COLO829 (cell line): ENCODE results near the gene MTHFSD.

Source experiments
- DNase-seq: peaks from one replicate; pipeline ENCODE4 v3.0.0; 2012; ENCODE audit warnings: low spot score

The MTHFSD gene

GRCh38 chr16:86490859-86491639, 64.0 kb downstream of the MTHFSD start:
- no peak for DNase-seq

GRCh38 chr16:86485746-86486145, 69.3 kb downstream of the MTHFSD start:
- DNase-seq: no peak

GRCh38 chr16:86484240-86484639, 70.8 kb downstream of the MTHFSD start:
- DNase-seq: no peak

GRCh38 chr16:86481607-86482006, 73.4 kb downstream of the MTHFSD start:
- no peak for DNase-seq

- no peak for DNase-seq
Observed at GRCh38 chr16:86480444-86480843, 74.6 kb downstream of the MTHFSD start.
